Psoas muscle (tissue), 8 donors: ENCODE results near the gene OR10J5. TPM values are rescaled to one million over a fixed set of nuclear protein-coding genes. Genes with fewer than 3 reads are reported as not detected.
"Not testable (repeated sequence)": the region's sequence is repeated elsewhere in the genome, so short reads cannot be mapped to it uniquely, and the experiment has no call there.

Source experiments
- ATAC-seq, 4 donors: fragments of 200-7000 bp; cut with Tn5 transposase; one replicate each; pipeline ENCODE4 v1.9.1; 2020; ENCODE audit warnings: moderate library complexity in 3 of 4, mild to moderate bottlenecking in 2 of 4
- DNase-seq, 2 donors: peaks; one replicate each; pipeline ENCODE4 v3.0.0-alpha.2; 2020
- H3K27ac ChIP-seq: fragments of 200-600 bp; one replicate; pipeline ENCODE4 v1.8.0; 2022
- H3K27me3 ChIP-seq, 3 donors: fragments of 200-600 bp in 1 of 3; one replicate each; pipeline versions ENCODE4 v1.6.1 to v1.8.0; 2013 to 2022; ENCODE audit warnings: low read length in 2 of 3, mild to moderate bottlenecking in 2 of 3, moderate library complexity in 1 of 3; ENCODE audit not compliant: insufficient read depth in 3 of 3
- H3K36me3 ChIP-seq, 2 donors: fragments of 200-600 bp in 1 of 2; one replicate each; pipeline versions ENCODE4 v1.6.1 to v1.8.0; 2013 to 2022; ENCODE audit warnings: low read depth in 1 of 2, mild to moderate bottlenecking in 1 of 2, moderate library complexity in 1 of 2; ENCODE audit not compliant: insufficient read depth in 1 of 2
- H3K4me1 ChIP-seq: fragments of 200-600 bp; one replicate; pipeline ENCODE4 v1.8.0; 2022
- H3K4me3 ChIP-seq: fragments of 200-600 bp; one replicate; pipeline ENCODE4 v1.8.0; 2022; ENCODE audit warnings: mild to moderate bottlenecking
- H3K9me3 ChIP-seq: fragments of 200-600 bp; one replicate; pipeline ENCODE4 v1.8.0; 2022
- CTCF ChIP-seq: fragments of 200-600 bp; IDR thresholded peaks from one replicate; pipeline ENCODE4 v1.8.0; 2022; ENCODE audit warnings: antibody characterized with exemption
- WGBS, 3 donors: extraction: QIAGEN DNeasy Blood & Tissue Kit; methylation state at CpG; one replicate each; pipeline versions ENCODE4 v1.1.6 to v1.1.7; 2013; 5-methylcytosine and 5-hydroxymethylcytosine counted together
- intact Hi-C, 2 donors: fragments of 100-400 bp; cut with DNase I; formaldehyde crosslinking; loops; one replicate each; pipeline versions ENCODE4 v1.11.0 to v1.14.2; 2022
- polyA plus RNA-seq, 3 donors: library from polyadenylated mRNA; stranded (reverse); fragments of 200-250 nt; gene quantifications; one replicate each; pipeline ENCODE4 v1.2.3, GENCODE V29; 2013
- total RNA-seq, 4 donors: library from RNA; stranded (reverse); fragmentation: NEBNext Ultra II Directional in 2 of 4; extraction: Animal tissue kit (Norgen Biotek cat#: 25700) in 2 of 4; gene quantifications; one replicate each; pipeline versions ENCODE4 v1.2.1 to v1.2.4, GENCODE V29; 2021 to 2023
- donor health status: healthy with polysubstance abuse.
- donor health status: DM: no; HTN: no; CAD: no; lungs with moderate emphysema.
- donor health status: Bipolar disorder and iron deficiency.
- donor health status: healthy.
- donor health status: DM: yes; HTN: yes; CAD: no.
- donor health status: DM: no; HTN: no; CAD: no.
- donor health status: DM: no; HTN: no; CAD: no.
- donor health status: DM: yes; HTN: yes; CAD: no.

Gene OR10J5
- total and polyA plus RNA-seq, 7 donors = not detected

DNA sequence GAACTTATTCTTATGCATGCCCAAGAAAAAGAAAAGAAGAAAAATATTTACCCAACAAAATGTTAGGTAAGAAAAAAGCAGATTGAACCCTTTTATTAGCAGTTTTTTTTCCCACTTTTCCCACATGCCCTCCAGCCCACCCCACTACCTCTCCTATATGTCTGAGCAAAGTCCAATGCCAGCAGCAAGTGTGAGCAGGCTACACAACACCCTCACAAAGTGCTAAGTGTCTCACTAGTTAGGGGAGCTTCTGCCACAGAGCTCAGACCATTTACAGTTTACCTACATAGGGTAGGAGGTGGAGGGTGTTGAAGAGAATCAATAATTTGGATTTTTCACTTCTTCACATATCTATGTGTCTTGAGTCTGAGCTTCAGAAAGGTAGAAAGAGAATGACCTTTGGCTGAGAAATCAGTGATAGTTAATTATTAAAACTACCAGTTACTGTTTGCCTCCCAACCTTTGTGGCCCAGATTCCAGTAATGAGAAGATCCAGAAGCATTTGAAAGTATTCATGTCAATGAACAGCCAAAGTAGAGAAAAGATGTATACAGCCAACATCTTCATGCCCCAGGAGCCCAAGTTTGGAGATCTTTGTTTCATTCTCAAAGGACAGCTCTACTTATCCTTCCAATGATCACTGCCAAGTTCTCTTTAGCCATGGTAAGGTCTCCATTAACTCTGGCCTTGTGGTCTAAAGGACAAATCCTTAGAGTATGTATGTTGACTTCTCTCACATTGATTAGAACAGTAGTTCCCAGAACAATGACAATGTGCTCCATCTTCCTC, 26.2 kb downstream of the OR10J5 start:
- no peak overlapping the region for H3K4me3 ChIP-seq
- peaks cover 9% of the 10 kb centered on the region for H3K9me3 ChIP-seq
- ATAC-seq (no peak), DNase-seq (no peak)
- no peak overlapping the region for H3K27ac ChIP-seq
- no peaks in the 10 kb centered on the region for H3K4me1 ChIP-seq
- no peak for TF ChIP-seq CTCF
- intact Hi-C loops = no loop called here
- no peaks in the 10 kb centered on the region for H3K27me3 ChIP-seq
- no peaks in the 10 kb centered on the region for H3K36me3 ChIP-seq

GRCh38 chr1:159508951-159509350, 26.9 kb downstream of the OR10J5 start:
- ATAC-seq = no peak
- no peaks in the 10 kb centered on the region for H3K36me3 ChIP-seq
- 51 to 76% (median 61%) methylated on average over 4 of the region's 4 CpGs for WGBS, 3 donors

DNA sequence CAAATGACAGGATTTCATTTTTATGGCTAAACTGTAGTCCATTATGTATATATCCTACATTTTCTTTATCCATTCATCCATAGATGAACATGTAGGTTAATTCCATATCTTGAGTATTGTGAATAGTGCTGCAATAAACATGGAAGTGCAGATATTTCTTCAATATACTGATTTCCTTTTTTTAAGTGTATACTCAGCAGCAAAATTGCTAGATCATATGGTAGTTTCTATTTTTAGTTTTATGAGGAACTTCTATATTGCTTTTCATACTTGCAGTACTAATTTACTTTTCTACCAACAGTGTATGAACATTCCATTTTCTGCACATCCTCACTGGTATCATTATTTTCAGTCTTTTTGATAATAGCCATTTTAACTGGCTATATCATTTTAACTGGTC, 30.1 kb downstream of the OR10J5 start:
- H3K4me3 ChIP-seq = no peak overlapping the region
- DNase-seq (no peak), ATAC-seq (no peak)
- no peaks in the 10 kb centered on the region for H3K4me1 ChIP-seq
- peaks cover 0 to 2% (median 0%) of the 10 kb centered on the region in 3 donors for H3K27me3 ChIP-seq
- intact Hi-C loops = no loop called here
- no peak for TF ChIP-seq CTCF
- no peaks in the 10 kb centered on the region for H3K36me3 ChIP-seq
- H3K9me3 ChIP-seq = peaks cover 9% of the 10 kb centered on the region
- H3K27ac ChIP-seq = no peak overlapping the region

More at GRCh38 chr1:159508951-159509350, 26.9 kb downstream of the OR10J5 start:
- peaks cover 9% of the 10 kb centered on the region for H3K9me3 ChIP-seq
- H3K4me1 ChIP-seq = no peaks in the 10 kb centered on the region
- DNase-seq = no peak
- intact Hi-C loops = no loop called here
- TF ChIP-seq CTCF = no peak
- no peak overlapping the region for H3K27ac ChIP-seq
- H3K4me3 ChIP-seq = no peak overlapping the region
- H3K27me3 ChIP-seq = no peaks in the 10 kb centered on the region

DNA sequence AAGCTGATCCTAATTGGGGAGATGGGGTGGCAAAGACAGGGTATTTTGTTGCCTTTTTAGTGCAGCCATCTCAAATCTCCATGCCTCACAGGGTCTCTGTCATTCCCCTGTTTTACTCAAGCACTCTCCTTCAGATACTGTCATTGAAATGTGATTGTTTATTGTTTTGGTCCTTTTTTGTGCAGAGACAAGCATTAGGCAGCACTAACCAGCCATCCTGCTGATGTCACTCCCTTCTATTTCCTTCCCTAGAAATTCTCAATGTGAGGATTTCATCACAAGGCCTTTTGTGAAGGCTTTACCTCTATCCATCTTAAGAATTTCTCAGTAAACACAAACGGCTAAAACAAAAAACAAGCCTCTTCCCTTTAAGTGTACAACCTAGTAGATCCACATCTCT, 34.7 kb downstream of the OR10J5 start:
- DNase-seq (no peak), ATAC-seq (no peak)
- intact Hi-C loops = no loop called here
- no peak overlapping the region for H3K27ac ChIP-seq
- no peaks in the 10 kb centered on the region for H3K36me3 ChIP-seq
- TF ChIP-seq CTCF = no peak
- H3K4me1 ChIP-seq = no peaks in the 10 kb centered on the region
- WGBS, 3 donors = 35 to 76% (median 38%) methylated on average over 1 of the region's 1 CpG
- H3K9me3 ChIP-seq = peaks cover 11% of the 10 kb centered on the region
- peaks cover 0 to 2% (median 0%) of the 10 kb centered on the region in 3 donors for H3K27me3 ChIP-seq
- no peak overlapping the region for H3K4me3 ChIP-seq

GRCh38 chr1:159494513-159495210, 41.1 kb downstream of the OR10J5 start:
- 88 to 91% (median 89%) methylated on average over 22 to 28 of the region's 33 CpGs for WGBS, 3 donors
- ATAC-seq, intact Hi-C loops, H3K27me3 ChIP-seq, H3K9me3 ChIP-seq, H3K36me3 ChIP-seq, H3K4me3 ChIP-seq, H3K4me1 ChIP-seq, H3K27ac ChIP-seq: not testable (repeated sequence)
- DNase-seq = peak in 1 of 2 donors; percentile 41
